OCI-LY1 (cell line): ENCODE results near the gene RBP5.

Experiments
- CTCF ChIP-seq: fragments of 200-600 bp; sonication (generic), shearing (Covaris generic); IDR thresholded peaks from 2 replicates; pipeline ENCODE4 v1.5.1; 2017; ENCODE audit warnings: mild to moderate bottlenecking, antibody characterized with exemption, low read length, moderate library complexity, mixed read lengths
- EZH2 ChIP-seq: fragments of 200-600 bp; sonication (generic), shearing (Covaris generic); IDR thresholded peaks from 2 replicates; pipeline ENCODE4 v1.8.0; 2017; ENCODE audit warnings: borderline replicate concordance, mixed run types, mild to moderate bottlenecking, antibody characterized with exemption, low read length, moderate library complexity, mixed read lengths

DNA sequence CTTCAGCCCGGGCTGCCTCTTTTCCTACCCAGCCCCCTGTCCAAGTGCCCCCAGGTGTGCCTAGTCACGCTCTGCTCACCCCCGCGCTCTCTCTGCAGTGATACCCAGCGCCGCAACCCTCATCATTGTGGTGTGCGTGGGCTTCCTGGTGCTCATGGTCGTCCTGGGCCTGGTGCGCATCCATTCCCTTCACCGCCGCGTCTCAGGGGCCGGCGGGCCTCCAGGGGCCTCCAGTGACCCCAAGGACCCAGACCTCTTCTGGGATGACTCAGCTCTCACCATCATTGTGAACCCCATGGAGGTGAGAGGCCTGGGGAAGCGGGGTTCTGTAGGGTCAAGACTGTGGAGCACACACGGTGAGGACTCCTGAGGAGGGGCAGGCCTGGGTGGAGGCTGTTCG, 28.7 kb upstream of the RBP5 start:
- TF ChIP-seq CTCF (no peak), EZH2 (no peak)
